SK-N-SH treated with all-trans-retinoic acid at 6 μM for 48 hours (cell line): ENCODE measurements around the gene IL18R1.

Source experiments
- CREB5 ChIP-seq: fragments of 250-450 bp; sonication (Bioruptor Pico); IDR thresholded peaks from 2 replicates; pipeline ENCODE4 v1.5.1; 2020; ENCODE audit warnings: low read depth, mild to moderate bottlenecking, moderate library complexity
- CSDC2 ChIP-seq: fragments of 250-450 bp; sonication (Bioruptor Pico); IDR thresholded peaks from 2 replicates; pipeline ENCODE4 v1.5.0; 2020; ENCODE audit warnings: mild to moderate bottlenecking, moderate library complexity
- ISL1 ChIP-seq: fragments of 250-450 bp; sonication (Bioruptor Pico); IDR thresholded peaks from 2 replicates; pipeline ENCODE4 v2.1.2; 2022; ENCODE audit warnings: mild to moderate bottlenecking, moderate library complexity
- OSR1 ChIP-seq: fragments of 250-450 bp; sonication (Bioruptor Pico); IDR thresholded peaks from 2 replicates; pipeline ENCODE4 v1.8.0; 2022; ENCODE audit warnings: moderate library complexity, mild to moderate bottlenecking, inconsistent platforms
- PATZ1 ChIP-seq: fragments of 250-450 bp; sonication (Bioruptor Pico); IDR thresholded peaks from 2 replicates; pipeline ENCODE4 v1.8.0; 2020; ENCODE audit warnings: mild to moderate bottlenecking, moderate library complexity, borderline replicate concordance
- PPARA ChIP-seq: fragments of 250-450 bp; sonication (Bioruptor Pico); IDR thresholded peaks from 2 replicates; pipeline ENCODE4 v1.5.0; 2020; ENCODE audit warnings: mild to moderate bottlenecking, borderline replicate concordance
- RARB ChIP-seq: fragments of 250-450 bp; sonication (Bioruptor Pico); IDR thresholded peaks from 2 replicates; pipeline ENCODE4 v1.8.0; 2021; ENCODE audit warnings: mild to moderate bottlenecking, moderate library complexity
- ZFP3 ChIP-seq: fragments of 250-450 bp; sonication (Bioruptor Pico); IDR thresholded peaks from 2 replicates; pipeline ENCODE4 v1.5.0; 2020; ENCODE audit warnings: mild to moderate bottlenecking, moderate library complexity
- ZFP30 ChIP-seq: fragments of 450-650 bp; formaldehyde crosslinking; IDR thresholded peaks from 2 replicates; pipeline ENCODE4 v1.5.0; 2022; ENCODE audit warnings: mild to moderate bottlenecking, moderate library complexity
- ZNF70 ChIP-seq: fragments of 450-650 bp; formaldehyde crosslinking; IDR thresholded peaks from 2 replicates; pipeline ENCODE4 v1.5.0; 2020; ENCODE audit warnings: mild to moderate bottlenecking, moderate library complexity
- ZNF8 ChIP-seq: fragments of 450-650 bp; formaldehyde crosslinking; IDR thresholded peaks from 2 replicates; pipeline ENCODE4 v1.5.0; 2020; ENCODE audit warnings: mild to moderate bottlenecking, moderate library complexity
- TF ChIP-seq, protein P1 (sequence below): fragments of 250-450 bp; sonication (Bioruptor Pico); IDR thresholded peaks from 2 replicates; pipeline ENCODE4 v1.5.0; 2020; ENCODE audit warnings: mild to moderate bottlenecking, moderate library complexity

DNA sequence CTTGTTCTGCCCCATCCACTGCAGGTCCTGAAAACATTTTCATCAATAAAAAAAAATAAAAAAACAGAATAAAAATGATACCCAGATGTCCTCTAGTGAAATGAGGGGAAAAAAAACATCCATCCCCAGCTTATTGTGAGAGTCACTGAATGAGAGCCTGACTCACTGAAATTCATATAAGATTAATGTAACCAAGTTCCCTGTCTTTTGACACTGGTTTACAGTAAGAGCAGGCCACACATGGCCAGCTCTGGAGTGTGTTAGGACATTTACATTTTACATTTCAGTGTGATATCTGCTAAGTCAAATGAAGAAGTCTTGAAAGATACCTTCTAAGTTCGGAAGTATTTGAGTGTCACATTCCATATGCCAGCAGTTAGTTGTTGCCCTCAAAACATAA, 21.1 kb upstream of the IL18R1 start:
- TF ChIP-seq, protein P1, sequence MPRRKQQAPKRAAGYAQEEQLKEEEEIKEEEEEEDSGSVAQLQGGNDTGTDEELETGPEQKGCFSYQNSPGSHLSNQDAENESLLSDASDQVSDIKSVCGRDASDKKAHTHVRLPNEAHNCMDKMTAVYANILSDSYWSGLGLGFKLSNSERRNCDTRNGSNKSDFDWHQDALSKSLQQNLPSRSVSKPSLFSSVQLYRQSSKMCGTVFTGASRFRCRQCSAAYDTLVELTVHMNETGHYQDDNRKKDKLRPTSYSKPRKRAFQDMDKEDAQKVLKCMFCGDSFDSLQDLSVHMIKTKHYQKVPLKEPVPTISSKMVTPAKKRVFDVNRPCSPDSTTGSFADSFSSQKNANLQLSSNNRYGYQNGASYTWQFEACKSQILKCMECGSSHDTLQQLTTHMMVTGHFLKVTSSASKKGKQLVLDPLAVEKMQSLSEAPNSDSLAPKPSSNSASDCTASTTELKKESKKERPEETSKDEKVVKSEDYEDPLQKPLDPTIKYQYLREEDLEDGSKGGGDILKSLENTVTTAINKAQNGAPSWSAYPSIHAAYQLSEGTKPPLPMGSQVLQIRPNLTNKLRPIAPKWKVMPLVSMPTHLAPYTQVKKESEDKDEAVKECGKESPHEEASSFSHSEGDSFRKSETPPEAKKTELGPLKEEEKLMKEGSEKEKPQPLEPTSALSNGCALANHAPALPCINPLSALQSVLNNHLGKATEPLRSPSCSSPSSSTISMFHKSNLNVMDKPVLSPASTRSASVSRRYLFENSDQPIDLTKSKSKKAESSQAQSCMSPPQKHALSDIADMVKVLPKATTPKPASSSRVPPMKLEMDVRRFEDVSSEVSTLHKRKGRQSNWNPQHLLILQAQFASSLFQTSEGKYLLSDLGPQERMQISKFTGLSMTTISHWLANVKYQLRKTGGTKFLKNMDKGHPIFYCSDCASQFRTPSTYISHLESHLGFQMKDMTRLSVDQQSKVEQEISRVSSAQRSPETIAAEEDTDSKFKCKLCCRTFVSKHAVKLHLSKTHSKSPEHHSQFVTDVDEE, result no peak
- no peak for TF ChIP-seq CSDC2 (CRISPR knock-in tag)
- no peak for TF ChIP-seq ZNF70 (CRISPR knock-in tag)
- no peak for TF ChIP-seq CREB5
- no peak for TF ChIP-seq ZNF8 (CRISPR knock-in tag)
- no peak for TF ChIP-seq PATZ1 (CRISPR knock-in tag)
- no peak for TF ChIP-seq OSR1
- TF ChIP-seq ISL1 (CRISPR knock-in tag), result no peak
- TF ChIP-seq ZFP30 (CRISPR knock-in tag), result no peak
- no peak for TF ChIP-seq ZFP3 (CRISPR knock-in tag)
- no peak for TF ChIP-seq RARB (CRISPR knock-in tag)
- no peak for TF ChIP-seq PPARA (CRISPR knock-in tag)
